HG03159 (cell line): ENCODE measurements around the gene PAX5.

Source experiments
- ATAC-seq: cut with Tn5 transposase; IDR thresholded peaks from one replicate; pipeline ENCODE4 v1.9.1; 2021; ENCODE audit warnings: mild to moderate bottlenecking, moderate library complexity; ENCODE audit not compliant: unreplicated experiment

PAX5 gene

DNA sequence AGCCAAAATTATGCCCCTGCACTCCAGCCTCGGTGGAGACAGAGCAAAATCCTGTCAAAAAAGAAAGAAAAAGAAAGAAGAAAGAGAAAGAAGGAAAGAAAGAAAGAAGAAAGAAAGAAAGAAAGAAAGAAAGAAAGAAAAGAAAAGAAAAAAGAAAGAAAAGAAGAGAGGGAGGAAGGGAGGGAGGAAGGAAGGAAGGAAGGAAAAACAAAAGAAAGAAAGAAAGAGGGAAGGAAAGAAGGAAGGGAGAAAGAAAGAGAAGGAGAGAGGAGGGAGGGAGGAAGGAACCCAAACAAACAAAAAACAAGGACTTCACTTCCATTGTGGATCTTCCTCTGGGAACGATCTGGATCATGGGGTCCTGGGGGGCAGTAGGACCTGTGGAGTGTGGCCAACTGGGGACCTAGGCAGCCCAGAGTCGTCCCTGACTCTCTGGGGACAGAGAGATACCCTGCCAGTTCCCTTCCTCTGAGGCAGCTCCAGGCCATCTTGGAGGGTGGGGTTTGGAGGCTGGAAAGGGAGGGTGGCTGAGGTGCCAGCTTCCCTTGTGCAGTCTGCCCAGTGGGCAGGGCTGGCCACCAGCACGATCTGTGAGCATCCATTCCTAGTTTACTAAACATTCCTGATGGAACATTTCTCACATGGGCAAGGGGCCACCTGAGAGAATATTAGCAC, 216.8 kb downstream of the PAX5 start:
- ATAC-seq, result no peak

DNA sequence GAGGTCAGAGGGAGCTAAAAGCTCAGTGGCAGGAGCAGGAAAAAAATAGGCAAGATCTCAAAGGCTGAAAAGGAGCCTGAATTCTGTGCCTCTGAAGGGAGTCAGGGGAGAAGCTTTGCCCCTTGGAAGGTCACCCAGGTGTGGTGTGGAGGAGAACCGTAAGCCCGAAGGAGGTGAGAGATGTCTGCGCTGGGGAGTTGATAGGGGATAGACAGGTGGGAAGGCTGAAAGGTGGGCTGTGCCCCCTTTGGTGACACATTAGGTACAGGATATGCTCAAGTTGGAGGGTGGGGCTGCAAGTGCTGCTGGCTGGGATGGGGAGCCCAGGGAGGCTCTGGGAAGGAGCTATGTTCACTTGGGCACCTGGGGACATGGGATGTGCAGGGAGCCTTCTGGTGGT, 217.7 kb downstream of the PAX5 start:
- no peak for ATAC-seq

GRCh38 chr9:36815566-36816348, 218.3 kb downstream of the PAX5 start:
- no peak for ATAC-seq

- no peak for ATAC-seq
These were observed 219.0 kb downstream of the PAX5 start for GRCh38 chr9:36815023-36815422.

DNA sequence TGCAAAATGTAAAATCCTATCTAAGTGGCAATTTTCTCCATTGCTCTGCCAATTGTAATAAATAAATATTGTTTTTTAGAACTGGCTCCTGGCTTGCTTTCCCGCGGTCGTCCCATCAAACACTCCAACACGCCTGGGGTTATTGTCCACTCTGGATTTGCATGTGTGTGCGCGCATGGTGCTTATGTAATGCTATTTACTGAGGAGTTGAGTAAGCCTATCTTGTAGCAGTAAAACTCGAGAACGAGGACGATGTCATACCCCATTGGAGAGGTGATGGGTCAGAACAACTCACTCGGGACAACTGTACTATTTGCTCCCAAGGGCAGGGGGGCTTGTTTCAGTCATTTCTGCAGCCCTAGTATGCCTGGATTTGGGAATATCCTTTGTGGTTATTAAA, 220.9 kb downstream of the PAX5 start:
- no peak for ATAC-seq

- ATAC-seq, result no peak
These were observed 221.5 kb downstream of the PAX5 start for GRCh38 chr9:36812556-36812955.

DNA sequence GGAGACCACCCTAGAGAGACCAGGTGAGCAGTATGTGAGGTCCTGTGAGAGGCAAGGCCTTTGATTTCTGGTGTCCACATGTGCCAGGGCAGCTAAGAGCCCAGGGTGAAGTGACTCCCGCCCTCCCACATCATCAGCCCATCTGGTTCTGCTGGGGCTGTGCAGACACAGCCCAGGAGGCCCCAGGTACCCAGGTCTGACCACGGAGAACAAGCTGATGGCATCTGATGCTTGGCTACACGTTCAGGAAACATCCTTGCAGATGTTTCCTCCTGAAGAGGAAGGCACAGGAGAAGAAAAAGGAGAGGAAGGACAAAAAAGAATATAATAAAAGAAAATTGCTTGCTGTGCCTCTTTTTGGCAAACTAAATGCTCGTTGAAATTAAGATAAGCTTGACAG, 225.8 kb downstream of the PAX5 start:
- ATAC-seq, result no peak

DNA sequence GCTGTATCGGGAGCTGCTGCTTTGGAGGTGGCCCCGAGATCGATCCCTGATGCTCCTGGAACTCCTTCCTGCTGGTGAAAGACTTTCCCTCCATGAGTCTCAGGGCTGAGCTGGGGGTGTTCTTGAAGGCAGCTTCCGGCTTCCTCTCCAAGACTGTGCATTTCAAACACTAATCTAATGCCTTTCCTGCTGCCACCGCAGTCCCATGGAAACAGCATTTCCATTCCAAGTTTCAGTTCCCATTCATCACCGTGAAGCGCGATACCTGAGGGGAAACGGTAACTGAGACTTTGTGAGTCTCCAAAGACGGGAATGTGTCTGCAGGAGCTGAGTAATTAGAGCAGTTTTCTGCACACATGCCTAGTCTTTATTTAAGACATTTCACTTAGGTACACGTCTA, 230.1 kb downstream of the PAX5 start:
- ATAC-seq, result no peak

- no peak for ATAC-seq
These were observed 231.7 kb downstream of the PAX5 start for GRCh38 chr9:36802201-36802920.

DNA sequence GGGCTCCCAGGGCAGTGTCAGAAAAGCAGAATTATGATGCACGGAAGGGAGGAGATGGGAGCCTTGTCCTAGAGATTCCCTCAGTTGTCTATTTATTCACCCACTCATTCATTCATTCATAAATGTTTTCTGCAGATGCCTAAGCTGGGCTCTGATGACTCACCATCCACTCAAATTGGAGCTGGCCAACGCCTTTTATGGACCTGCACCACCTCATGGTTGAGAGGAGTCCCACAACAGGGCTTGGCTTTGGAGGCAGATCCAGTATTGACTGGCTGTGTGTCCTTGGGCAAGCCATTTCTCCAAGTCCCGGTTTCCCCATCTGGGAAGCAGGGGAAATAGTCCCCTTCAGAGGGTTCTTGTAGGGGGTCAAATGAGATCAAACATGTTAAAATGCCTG, 233.6 kb downstream of the PAX5 start:
- ATAC-seq, result no peak

- no peak for ATAC-seq
These were observed 235.6 kb downstream of the PAX5 start for GRCh38 chr9:36798350-36799065.

- no peak for ATAC-seq
These were observed 236.4 kb downstream of the PAX5 start for GRCh38 chr9:36797471-36798220.

- ATAC-seq, result no peak
These were observed 237.2 kb downstream of the PAX5 start for GRCh38 chr9:36796671-36797419.

DNA sequence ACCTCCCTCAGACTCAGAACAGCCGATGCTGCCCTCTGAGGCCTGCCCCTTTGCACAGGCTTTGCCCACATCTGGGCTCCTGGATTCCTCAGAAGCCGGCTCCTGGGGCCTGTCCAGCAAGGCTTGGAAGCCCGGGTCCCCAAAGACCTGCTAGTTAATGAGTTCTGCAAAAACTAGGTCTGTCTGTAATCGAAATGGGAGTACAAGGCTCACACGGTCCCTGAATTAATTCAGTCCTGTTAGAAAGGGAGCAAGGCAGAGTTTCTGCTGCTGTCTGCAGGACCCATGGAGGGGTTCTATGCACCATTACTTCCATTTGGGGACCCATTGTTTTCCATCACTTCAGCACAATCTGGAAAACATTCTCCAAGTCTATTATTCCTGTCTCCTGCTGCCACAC, 239.6 kb downstream of the PAX5 start:
- no peak for ATAC-seq

DNA sequence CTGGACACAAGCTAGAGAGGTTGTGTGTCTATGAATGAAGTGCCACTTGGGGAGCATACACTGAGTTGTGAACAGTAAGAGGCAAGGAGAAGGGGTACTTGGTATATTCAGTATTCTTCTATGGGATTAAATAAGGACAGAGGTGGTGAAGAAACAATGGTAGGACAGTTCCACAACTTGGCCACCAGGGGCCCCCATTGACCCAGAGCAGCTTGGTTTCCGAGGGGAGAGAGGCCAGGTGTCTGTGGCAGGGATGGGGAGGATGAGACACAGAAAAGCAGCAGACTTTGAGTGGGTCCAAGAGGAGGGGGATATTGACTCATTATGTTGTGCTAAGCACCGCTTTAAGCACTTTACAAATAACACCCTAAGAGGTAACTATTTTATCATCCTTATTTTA, 240.8 kb downstream of the PAX5 start:
- ATAC-seq, result no peak

DNA sequence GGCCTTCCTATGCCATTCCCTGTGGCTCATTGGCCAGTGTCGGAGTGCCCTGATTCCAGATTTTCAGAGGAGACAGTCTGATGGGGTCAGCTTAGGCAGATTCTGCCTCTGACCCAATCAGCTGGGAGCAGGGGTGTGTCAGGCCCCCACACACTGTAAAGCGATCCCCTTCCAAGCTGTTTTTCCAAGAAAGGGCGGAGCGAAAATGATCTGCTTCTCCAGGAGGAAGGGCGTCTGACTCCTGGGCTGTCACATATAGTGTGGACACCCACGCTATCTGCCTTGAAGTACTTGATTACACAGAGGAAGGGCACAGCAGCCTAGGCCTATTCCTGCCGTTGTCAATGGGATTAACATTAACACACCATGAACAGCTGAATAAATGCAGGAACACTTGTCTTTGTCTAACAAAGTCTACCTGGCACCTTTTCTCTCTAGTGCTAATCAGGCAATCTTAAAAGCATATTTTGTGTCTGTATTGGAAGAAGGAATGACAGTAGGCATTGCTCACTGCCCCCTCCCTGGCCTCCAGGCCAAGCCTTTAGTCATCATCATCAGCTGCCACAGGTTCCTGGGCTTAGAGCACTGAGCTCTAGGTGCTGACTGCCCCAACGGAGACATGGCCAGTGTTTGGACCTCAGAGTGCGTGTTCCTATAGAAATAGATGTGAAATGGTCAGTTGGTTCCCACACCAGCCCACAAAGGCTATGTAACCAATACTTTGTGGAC, 242.7 kb downstream of the PAX5 start:
- no peak for ATAC-seq

- no peak for ATAC-seq
These were observed 244.2 kb downstream of the PAX5 start for GRCh38 chr9:36789886-36790285.

DNA sequence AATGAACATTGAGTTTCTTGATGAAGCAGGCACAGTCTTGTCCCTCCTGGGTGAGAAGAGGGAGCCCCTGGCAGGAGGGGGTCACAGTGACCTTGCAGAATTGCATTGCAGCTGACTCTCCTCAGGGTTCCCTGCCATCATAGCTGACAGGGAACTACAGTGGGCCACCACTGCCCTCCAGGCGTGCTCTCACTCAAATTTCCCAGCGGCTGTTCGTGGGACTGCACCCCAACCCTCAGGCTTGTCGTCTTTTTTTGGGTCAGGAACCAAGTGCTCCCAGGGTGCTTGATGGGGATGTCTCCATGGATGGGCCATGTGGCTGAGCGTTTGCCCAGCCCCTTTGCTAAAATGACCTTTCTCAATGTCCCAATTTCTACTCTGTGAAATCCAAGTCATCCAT, 245.5 kb downstream of the PAX5 start:
- ATAC-seq, result no peak

DNA sequence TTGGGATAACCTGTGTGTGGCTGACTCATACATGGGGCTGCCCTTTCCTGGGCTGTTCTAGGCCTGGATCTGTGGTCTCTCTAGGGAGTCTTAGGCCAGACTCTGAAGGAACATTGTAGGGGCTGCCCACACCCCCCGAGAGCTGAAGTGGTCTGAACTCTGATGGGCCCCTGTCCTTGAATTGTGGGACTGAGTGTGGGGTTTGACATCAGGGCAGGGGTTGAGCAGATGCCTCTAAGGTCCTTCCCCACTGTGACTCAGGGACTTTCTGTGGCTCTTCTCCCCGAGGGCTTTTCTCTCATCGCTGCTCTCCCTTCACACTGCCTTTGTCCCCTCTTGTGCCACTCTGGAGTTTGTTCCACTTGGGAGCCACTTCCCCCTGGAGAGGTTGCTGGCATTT, 246.4 kb downstream of the PAX5 start:
- ATAC-seq, result no peak
